NCI-H1694 treated with DMSO at 0.1 percent for 48 hours (cell line): ENCODE results near the gene GABPB2.
A peak's percentile ranks its signal among the peaks of the same experiment; 100 is the strongest.

Experiments used
- DNase-seq: peaks from one replicate; lab custom pipeline; 2025; lab: John Stamatoyannopoulos, UW

GABPB2 gene

DNA sequence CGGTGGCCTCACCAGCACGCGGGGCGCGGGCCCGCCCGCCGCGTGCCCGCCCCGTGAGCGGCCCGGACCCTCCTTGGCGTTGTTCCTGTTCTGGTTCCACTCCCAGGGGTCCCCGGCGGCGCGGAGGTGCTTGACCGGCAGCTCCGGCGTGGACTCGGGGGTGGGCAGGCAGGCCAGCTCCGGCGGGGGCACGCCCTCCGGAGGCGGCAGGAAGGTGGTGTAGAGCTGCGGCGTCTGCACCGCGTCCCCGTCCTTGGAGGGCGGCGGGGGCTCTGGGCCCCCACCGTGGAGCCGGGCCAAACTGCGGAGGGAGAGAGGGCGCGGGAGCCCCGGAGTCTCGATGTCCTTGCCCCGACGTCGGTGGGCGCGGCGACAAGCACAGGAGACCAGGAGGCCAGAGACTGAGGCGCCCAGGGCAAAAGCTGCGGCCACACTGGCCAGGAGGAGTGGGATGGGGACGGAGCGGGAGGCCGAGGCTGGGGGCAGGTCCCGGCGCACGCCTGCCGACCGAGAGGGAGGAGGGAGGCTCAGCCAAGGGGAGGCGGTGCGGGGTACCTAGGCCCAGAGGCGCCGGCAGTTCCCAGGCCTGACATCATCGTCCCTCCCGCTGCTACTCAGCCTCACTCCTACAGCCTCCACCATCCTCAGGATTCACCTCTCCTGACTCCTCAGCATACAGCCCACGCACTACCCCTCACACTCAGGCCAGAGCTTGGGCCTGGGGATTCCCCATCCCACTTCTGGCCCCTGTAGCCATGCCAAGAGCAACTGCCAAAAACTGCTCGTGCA is 62.7 kb downstream of the GABPB2 start:
- DNase-seq, result no peak

DNA sequence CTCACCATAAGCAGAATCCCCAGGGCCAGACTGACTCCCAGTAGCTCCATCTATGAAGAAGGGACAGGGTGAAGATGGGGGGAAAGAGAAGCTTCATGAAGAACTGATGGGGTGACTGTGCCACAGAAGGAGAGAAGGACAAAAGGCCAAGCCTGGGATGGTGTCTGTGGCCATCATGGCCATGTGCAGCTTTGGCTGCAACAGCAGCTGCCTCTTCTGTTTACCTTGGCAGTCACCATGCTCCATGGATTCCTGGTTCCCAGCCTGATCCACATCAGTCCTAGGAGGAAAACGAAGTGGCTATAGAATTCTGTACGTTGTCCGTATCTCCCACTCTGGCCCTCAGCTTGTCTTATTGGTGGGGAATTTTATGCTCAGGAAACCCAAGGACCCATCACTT is 63.8 kb downstream of the GABPB2 start:
- DNase-seq, result no peak

DNA sequence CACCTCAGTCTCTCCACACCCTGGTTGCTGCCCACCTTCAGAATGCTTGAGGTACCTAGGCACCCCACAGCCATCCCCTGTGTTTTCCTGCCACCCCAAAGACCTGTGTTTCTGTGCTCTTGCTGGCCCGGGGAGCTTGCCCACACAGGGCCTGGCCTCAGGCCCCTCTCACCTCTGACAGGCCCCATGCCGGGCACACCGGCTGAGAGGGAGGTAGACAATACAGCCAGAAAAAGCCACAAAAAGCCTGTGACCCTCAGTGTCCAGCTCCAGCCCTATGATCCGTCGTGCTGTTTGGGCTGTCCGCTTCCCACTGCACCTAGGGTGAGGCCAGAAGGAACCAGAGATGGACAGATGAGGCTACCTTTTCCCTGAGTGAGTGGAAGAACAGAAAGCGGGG is 64.4 kb downstream of the GABPB2 start:
- no peak for DNase-seq

DNA sequence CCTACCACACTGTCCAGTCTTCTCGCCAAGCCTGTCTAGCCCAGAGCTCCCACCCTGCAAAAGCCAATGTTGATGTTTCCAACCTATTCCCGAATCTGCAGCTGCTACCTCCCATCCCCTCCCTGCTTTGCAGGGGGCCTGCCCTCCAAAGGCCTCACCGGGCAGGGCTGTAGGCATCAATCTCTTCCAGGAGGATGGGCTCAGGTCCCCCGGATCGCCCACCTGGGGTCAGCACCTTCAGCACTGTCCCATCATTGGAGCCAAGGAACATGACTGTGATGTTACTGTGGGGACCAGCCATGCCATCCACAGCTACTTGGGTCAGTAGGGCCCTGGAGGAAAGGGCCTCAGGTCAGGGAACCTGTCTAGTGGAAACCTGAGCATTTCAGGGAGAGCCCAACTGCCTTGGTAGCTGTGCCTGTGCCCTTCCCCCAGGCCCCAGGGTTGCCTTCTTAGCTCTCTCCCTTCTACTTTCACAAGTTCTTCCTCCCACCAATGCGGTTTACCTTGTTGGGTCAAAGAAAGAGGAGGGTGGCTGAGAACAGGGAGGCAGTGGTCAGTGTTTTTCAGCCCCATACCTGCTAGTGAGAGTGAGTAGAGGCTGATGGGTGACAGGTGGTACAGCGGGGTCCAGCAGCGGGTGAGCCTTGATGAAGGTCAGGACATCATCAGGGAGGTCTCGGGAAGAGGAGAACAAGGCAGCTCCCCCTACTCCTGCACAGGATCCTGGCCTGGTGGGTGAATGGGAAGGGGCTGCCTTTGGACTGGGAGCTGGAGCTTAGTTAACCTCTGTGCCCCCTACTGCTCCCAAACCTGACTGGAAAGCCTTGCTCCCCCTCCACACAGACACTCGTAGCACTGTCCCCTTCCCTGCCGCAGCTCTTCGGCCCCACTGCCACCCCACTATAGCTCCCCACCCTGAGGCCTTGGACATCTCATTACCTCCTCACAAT is 65.1 kb downstream of the GABPB2 start:
- DNase-seq, result no peak

DNA sequence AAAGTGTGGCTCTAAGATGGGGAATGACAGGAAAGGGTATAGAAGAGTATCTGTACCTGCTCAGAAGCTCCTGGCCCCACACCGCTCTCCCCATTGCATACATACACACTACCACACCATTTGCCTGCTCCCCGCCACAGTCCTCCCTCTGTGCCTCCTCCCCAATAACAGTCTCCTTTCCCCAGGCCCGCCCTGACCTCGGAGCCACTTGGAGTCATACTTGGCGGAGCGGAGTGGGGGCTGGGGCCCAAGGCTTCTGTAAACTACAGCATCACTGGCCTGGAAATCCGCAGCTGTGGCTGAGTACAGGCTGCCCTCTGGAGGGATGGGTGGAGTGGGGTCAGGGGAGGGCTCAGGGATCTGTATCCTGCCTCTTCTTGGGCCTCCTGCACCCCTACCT is 67.2 kb downstream of the GABPB2 start:
- DNase-seq, result no peak

DNA sequence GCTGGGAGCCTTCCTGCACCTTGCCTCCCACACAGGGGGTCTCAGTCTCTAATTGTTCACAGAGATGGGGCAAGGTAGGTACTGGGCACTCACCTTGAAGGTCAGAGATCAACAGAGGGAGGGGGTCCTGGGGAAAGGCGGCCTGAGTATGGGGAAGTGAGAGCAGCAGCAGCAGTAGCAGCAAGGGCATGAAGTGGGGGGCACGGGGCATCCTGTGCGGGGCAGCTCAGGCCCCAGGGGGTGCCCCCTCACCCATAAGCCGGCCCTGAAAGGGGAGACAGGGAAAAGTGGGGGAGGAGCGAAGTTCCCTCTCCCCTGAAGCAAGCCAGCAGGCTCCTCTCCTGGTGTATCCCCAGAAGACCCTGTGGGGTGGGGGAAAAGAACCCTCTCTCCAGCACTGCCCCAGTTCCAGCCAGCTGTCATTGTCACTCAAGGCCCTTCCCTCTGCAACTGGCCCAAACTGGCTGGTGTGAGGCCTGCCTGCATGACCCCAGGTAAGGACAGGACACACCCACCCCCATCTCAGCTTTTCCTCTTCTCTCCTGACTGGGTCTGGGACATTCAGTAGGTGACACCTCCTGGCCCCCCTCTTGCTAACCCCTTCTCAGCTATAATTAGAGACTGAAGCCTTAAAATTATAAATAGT is 72.0 kb downstream of the GABPB2 start:
- no peak for DNase-seq

DNA sequence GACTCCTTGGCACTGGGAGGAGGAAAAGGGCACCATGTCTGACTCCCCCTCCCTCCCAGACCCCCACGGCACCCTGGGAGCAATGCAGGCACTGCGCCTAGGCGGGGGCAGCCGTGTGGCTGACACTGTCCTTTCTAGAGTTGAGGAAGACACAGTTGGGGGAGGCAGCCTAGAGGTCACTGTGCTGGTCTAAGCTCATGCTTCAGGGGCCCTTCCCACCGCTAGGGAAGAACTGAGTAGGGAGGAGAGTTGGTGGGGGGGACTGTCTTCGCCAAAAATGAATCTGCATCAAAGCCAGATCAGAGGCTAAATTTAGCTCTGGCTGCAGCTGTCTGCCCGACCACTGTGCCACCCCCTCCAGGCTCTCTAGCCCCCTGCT is 72.5 kb downstream of the GABPB2 start:
- no peak for DNase-seq

DNA sequence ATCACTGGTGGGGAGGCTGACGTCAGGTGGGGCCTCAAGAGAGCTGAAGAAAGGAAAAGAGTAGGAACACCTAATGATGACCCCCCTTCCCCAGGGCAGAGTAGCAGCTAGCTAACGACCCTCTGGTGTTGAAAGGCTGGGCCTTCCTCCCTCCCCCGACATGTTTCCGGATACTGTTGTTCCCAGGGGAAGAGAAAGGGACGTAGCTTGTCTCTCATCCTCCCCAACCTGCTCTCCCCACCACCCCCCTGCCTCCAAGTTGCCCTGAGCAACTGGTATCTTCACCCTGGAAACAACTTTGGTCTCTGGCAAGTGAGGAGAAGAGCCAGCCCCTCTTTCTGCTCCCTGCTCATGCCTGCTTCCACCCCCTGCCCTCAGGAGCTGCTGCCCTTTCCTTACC is 73.4 kb downstream of the GABPB2 start:
- no peak for DNase-seq

DNA sequence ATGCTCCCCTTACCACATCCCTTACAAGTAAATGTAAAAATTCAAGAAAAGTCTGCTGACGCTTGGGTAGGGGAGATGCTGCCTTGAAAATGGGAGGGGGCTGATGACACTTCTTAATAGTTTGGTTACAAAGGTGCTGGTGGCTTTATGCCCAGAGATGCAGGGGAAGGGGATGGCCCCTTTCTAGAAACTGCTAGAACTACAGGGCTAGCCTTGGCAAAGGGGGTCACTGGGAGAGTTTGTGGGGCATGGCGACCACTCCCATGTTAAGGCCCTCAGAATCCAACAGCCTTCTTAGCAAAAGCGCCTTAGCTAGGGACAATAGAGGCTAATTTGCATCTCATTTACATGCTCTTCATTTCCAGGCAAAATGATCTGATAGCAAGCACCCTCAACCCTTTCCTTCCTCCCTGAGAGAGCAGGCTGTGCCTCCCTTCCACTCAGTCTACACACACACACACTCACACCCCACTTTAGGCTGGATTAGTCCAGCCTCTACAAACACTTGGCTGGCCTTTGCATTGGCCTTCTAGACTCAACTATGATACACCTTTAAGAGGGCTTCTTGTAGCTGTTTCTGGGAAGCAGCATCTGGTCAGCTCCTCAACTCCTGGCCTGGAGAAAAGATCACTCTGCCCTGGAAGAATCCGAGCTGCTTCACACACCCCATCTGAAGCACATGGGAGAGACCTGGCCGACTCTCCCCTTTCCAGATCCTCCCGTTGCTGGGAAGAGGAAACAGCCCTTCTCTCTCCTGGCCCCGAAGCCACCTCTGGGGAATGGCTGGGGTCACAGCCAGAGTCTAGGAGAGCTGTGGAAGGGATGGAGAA is 74.1 kb downstream of the GABPB2 start:
- no peak for DNase-seq

DNA sequence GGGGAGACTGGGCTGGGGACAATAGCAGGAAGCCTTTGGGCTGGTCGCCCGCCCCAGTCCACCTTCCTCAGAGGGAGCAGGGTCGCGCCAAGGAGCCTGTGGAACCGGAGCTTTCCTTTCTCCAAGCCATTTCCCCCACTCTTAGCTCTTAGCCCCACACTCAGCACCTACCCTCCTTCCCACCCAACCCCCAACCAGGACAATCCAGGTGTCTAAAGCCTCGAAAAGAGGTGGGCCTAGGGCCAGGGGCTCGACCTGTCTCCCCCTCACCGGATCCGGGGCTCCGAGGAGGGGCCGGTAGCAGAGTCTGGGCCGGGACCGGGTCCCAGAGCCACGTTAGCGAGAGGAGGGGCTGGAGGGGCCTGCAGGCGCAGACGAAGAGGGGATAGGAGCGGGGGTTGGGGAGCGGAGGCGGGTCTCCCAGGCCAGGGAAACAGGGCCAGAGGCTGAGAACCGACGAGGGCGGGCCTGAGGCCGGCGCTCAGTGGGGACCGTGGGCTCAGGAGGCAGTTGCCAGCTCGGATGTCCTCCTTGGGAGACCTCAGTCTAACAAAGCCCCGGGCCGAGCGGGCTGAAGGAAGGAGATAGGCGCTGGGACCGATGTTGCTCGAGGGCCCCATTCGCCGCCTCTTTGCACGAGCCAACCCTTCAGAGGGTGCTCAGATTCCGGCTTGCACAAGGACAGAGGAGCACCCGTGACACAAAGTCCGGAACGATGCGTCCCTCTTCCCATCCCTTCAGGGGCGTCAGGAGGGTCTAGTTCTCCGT is 74.9 kb downstream of the GABPB2 start:
- no peak for DNase-seq

DNA sequence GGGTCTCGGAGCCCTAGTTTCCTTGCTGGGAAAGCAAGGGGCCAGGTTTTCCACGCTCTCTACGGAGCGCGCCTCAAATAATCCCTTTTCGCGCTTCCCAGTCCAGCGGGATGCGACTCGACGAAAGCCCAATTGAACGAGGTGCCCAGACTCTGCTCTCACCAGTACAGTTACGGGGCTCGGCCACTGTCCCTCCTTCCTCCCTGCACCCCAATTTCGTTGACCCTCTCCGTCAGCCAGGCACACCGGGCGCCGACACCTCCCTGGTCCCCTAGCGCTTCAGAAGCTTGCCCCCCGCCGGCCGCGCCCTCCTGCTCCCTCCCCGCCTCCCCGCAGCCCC is 75.5 kb downstream of the GABPB2 start:
- no peak for DNase-seq

DNA sequence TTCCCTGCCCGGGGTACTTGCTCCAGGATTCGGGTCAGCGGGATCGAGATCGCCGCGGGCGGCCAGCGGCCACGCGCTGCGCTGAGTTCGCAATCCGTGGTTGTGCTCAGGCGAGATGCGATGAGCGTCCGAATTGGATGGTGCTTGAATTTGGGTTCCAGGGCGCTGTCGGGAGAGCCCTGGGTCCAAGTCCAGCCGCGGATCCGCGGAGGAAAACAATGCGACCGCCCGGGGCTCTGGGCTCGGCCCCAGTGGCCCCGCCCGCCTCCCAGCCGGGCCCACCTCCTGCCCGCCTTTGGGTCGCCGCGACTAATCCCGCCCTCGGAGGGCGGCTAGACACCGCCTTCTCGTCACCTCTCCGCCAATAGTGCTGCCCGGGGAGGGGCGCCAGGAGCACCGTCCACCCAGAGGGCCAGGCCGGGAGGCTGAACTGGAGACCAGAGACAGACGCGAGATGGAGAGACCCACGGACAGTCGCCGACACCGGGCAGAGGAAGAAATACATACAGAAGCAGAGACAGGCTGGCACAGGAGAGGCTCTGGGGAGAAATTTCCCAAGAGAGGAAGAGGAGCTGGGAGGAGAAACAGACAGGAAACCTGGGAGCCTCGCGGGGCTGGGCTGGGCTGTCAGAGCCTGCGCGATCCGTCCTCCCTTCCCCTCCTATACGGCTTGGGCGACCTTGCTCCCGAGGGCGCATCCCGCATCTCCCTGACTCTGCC is 76.0 kb downstream of the GABPB2 start, which contains the start of gene SEMA6C:
TSS of gene SEMA6C (minus strand) at position 220 of the 720 bp plus-strand sequence. CDS start 4,010 bp downstream, outside the sequence.
- DNase-seq, result peak; percentile 88

DNA sequence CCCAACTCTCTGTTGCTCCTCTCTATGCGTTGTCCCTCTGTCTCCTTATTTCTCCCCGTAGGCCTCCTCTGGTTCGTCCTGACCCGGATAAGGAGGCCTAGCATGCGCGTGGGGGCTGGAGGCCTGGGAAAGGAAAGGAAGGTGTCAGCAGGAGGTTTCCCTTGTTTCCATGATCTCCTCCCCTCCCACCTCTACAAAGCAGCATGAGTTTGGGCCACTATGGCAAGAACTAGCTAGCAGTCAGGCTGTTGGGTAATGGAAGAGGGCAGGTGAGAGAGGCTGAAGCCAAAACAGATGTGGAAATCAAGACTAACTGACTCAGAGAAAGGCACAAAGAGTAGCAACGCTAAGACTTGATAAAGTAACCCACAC is 76.6 kb downstream of the GABPB2 start:
- no peak for DNase-seq

DNA sequence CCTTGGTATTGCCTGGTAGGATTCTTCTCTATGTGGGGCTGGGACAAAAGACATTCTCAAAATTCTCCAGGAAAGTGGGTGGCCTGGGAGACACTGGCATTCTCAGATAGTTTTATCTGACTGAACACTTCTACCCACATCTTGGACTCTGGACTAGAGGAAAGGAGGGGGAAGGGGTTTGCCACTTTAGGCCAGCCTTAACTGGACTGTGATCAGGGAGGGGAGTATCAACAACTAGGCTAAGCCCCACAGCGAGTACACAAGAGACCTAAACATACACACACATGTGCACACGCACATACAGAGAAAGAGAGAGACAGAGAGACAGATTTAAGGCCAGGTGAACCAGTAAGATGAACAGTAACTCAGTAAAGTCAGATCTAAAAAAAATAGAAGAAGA is 77.1 kb downstream of the GABPB2 start:
- no peak for DNase-seq

DNA sequence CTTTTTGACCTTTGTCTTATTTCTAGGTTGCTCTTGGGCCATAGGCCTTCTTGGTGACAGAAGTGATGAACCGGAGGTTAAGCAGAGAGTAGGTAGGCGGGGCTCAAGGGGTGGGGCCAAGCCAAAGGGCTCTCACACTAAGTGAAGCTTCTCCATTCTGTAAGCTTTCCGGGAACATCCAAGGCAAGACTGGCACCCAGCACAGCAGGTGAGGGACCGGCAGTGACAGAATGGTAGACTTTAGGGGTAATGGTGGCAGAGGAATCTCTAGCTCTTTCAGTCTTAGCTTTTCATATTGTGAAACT is 85.9 kb downstream of the GABPB2 start, which contains the start of gene TNFAIP8L2:
TSS of gene TNFAIP8L2 (plus strand) at position 135 of the 305 bp plus-strand sequence. CDS start 2,049 bp downstream, outside the sequence.
- DNase-seq, result no peak

DNA sequence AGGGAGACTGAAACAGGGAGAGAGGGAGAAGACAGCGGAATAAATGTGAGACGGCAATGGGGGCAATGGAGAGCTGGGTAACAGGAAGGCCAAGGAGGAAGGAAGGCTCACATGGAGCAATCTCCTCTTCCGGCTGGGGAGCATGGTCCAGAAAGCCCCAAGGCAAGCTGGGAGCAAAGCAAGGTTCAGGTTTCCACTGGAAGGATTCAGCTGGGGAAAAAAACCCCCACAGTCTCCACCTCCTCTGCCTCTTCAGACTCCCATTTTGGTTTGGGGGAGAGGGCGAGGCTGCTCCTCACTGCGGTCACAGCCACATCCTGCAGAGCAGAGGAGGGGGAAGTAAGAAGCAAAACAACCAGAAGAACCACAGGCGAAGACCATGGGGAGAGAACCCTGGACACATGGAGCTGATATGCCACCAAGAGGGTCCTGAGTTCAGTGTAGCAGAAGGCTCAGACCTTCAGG is 86.5 kb downstream of the GABPB2 start:
- no peak for DNase-seq

DNA sequence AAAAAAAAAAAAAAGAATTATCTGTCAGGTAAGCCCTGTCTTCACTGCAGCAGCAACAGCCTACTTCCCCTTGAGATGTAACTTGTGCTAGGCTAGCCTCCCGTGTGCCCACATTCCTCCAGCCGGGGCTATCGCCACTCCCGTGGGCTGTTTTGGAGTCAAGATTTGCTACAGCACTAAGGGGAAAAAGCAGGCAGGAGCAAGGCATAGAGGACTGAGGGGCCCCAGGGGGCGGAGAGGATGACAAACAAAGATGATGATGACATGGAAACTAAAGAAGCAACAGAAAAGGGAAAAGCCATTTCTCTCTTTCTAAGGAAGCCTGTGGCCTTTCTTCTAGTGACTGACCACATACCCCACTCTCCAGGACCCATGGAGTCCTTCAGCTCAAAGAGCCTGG is 87.8 kb downstream of the GABPB2 start:
- no peak for DNase-seq

DNA sequence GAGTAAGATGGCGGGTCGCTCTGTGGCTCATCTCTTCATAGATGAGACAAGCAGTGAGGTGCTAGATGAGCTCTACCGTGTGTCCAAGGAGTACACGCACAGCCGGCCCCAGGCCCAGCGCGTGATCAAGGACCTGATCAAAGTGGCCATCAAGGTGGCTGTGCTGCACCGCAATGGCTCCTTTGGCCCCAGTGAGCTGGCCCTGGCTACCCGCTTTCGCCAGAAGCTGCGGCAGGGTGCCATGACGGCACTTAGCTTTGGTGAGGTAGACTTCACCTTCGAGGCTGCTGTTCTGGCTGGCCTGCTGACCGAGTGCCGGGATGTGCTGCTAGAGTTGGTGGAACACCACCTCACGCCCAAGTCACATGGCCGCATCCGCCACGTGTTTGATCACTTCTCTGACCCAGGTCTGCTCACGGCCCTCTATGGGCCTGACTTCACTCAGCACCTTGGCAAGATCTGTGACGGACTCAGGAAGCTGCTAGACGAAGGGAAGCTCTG is 88.2 kb downstream of the GABPB2 start:
- DNase-seq, result no peak

DNA sequence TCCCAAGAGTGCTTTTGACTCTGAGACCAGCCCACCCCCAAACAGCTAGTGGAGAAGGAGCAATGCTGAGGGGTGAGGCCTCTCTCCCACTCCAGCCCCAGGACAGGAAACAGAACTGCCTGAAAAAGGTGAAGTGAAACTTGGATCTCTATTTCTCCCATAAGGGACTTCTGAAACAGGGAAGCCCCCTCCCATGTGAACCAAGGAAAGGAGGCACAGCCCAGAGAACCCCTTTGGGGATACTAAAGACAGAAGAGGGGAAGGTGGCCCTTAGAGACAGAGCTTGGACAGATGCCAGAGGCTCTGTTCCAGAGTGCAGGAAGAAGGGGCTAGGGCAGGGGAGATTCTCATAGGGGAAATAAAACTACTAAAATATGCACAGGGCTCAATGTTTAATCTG is 88.8 kb downstream of the GABPB2 start:
- no peak for DNase-seq

DNA sequence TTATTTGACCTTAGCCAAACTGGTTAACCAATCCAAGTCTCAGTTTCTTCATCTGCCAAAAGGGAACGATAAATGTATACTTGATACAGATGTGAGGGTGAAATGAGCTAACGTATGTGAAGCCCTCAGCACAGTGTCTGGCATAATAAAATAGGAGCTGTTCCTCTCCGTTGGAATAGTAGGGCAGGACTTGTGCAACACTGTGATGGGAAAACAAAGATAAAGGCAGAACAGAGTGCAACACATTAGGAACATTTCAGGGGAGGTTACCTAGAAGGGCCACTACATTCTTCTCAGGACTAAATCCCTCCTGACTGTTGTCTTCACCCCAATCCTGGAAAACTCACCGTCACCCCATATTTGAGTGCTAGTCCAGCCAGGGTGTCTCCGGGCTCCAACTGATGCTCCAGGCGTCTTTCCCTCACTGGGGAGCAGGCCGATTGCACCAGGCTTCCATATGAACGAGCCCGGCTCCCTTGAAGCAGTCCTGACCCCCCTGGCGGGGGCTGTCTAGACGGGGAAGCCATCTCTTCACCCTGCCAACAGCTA is 94.2 kb downstream of the GABPB2 start:
- no peak for DNase-seq
